GM21576 (cell line): Measurements from ENCODE around the gene SLC9A3.

Experiments used
- ATAC-seq: cut with Tn5 transposase; IDR thresholded peaks from one replicate; pipeline ENCODE4 v1.9.1; 2021; ENCODE audit warnings: mild to moderate bottlenecking, moderate library complexity; ENCODE audit not compliant: unreplicated experiment

Gene SLC9A3

DNA sequence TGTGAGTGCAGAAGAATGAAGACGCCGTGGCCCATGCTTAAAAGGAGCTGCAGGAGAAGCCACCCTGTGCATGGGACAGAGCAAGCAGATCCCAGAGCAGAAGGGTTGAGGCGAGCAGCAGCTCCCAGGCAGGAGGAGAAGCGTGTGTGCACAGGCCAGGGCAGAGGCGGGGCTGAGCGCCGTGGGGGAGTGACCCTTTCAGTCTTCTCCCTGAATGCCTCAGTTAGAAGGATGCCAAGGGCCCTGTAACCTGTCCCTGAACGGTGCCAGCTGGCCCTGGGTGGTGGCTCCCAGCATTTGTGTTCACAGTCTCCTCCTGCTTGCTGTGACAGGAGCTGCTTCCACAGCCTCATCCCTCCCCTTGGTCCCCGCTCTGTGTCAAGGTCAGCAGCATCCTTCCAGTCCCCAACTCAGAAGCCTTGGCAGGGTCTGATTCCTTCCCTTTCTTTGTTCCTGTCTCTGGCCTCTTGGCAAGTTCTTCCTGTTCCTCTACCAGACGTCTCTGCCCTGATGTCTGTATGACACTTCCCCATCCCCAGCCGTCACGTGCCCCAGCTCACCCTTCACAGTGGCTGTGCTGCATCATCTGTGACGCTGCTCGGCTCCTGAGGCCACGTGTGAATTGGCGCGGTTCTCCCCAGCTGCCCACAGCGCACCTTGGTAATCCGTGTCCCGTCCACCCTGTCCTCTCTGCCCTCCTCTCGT lies 76.0 kb downstream of the SLC9A3 start:
- no peak for ATAC-seq

DNA sequence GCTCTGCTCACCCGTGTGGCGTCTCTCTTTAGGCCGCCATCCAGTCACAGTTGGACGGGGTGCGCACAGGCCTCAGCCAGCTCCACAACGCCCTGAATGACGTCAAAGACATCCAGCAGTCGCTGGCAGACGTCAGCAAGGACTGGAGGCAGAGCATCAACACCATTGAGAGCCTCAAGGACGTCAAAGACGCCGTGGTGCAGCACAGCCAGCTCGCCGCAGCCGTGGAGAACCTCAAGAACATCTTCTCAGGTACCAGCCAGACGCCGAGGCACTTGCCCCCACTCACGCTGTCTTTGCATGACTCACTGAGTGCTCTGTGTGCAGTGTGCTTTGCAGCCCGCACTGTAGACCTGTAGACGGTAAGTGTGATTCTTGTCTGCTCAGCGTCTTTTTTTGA lies 76.7 kb downstream of the SLC9A3 start:
- no peak for ATAC-seq

DNA sequence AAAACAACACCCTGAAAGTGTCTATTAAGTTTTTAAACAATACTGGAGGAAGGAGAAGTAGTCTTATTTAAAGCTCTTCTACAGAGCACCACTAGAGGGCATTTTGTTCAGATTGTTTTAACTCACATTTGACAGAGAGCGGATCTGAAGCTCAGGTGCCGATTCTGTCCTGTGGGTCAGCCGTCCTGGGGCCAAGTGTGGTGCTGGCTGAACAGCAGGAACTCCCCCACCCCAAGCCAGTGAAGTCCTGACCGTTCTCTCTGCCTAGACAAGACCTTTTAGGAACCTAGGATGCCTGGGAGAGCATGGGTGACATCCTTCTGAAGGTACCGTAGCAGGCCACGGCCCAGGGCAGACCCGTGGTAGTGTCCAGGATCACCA lies 77.4 kb downstream of the SLC9A3 start:
- no peak for ATAC-seq

DNA sequence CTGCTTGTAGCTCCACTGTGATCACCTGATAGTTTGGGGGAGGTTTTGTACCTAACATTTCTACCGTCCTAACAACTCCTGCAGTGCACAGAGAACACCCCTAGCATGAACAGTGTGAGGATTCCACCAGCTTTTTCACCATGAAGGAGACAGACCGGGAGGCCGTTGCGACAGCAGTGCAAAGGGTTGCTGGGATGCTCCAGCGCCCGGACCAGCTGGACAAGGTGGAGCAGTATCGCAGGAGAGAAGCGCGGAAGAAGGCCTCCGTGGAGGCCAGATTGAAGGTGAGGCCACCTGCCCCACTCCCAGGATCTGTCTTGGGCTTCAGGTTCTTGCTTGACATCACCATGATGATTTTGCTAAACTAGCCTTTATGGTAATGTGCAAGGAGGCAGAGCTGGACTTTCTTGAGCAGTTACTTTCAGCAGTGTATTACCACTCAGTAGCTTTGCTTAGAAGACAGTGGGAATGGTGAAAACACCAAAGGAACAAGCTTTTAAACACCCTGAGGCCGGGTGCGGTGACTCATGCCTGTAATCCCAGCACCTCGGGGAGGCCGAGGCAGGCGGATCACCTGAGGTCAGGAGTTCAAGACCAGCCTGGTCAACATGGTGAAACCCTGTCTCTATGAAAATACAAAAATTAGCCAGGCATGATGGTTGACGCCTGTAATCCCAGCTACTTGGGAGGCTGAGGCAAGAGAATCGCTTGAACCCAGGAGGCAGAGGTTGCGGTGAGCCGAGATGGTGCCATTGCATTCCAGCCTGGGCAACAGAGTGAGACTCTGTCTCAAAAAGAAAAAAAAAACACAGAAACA lies 78.0 kb downstream of the SLC9A3 start:
- no peak for ATAC-seq

DNA sequence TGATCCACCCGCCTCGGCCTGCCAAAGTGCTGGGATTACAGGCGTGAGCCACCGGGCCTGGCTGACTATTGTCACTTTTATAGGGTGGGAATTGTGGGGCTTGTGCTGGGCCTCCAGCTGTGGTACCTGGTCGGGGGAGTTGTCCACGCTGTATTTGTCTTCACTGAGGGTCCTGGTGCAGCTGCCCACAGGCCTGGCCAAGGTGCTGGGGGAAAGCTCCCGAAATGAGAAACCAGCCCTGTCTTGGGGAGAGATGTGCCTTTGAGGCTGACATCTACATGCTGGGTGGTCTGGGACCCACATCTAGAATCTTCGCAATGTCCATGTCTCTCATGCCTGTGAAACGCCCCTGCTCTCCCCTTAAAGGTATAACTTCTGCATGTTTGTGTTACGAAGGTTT lies 78.7 kb downstream of the SLC9A3 start:
- ATAC-seq = no peak

DNA sequence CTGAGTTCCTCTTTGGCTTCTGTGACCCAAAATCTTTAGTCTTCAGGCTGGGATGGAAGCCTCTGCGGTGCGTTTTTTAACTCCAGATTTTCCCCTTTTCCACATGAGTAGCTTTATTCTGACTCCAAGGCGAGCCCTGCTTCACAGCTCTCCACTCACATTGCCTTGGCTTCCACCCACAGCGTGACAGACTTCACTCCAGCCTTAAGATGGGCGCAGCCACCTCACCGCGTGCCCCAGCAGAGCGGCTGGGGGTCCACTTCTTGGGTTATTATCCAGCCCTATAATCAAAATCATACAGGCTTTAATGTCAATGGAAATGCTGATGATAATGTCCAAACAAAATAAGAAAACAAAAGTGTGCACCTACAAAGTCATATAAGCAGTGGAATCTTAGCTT lies 80.0 kb downstream of the SLC9A3 start:
- no peak for ATAC-seq

DNA sequence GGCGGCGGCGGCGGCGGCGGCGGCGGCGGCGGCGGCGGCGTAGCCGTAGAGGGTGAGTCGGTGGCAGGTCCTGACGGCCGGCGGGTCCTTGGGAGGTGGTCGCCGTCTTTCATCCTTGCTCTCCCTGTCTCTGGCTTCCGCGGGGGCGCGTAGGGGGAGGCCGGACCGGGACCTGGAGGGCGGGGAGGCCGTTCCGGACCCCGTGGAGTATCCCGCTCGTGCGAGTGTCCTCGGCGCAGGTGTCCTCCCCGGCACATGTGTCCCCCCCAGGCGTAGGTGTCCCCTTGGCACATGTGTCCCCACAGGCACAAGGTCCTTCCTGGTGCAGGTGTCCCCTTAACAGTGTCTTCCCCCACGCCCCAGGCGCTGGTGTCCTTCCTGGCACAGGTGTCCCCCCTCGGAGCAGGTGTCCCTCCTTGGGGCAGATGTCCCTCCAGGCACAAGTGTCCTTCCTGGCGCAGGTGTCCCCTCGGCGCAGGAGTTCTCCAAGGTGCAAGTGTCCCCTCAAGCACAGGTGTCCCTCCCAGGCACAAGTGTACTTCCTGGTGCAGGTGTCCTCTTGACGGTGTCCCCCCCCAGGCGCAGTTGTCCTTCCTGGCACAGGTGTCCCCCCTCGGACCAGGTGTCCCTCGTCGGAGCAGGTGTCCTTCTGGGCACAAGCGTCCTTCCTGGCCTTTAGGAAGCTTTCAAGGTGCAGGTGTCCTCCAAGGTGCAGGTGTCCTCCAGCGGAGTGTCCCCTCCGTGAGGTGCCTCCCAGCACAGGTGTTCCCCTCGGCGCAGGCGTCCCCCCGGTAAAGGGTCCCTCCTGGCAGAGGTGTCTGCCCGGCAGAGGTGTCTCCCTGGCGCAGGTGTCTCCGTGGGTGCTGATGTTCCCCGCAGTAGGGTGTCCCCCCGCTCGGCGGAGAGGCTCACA lies 80.8 kb downstream of the SLC9A3 start:
- ATAC-seq = peak; percentile 18

DNA sequence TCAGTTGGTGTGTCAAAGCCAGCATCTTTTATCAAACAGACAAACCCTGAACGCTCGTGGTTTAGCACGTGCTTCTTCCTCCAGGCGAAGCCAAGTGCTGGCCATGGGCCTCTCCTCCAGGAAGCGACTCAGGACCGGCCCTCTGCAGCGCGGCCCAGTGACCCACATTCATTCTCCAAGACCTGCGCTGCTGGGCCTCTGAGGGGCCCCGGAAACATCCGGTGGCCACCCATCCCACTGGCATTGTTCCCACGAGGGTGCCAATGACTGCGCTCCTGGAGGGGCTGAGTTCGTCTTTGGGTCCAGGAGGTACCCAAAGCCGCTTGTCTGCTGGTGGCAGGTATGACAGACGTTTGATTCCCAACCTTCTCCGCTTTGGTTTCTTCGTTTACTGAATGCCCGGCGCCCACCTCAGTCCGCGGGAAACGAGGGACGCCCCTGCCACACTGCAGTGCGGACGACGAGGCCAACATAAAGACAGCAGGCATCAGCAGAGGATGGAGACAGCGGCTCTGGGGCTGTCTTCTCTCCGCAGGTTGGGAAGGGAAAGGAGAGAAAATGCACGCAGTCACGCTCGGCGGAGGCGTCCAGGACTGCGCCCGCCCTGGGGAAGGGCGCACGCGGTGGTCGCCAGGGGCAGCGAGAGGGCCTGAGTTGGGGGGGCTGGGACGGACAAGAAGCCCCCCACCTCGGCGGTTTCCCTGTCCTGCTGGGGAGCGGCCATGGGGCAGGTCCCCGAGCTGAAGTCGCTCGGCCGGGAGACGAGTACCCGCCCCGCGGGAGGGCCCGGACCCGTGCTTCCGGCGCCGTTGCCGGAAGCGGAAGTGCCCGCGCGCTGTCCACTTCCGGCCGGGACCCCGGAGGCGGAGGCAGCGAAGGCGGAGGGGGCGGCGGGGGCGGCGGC lies 81.7 kb downstream of the SLC9A3 start, which contains the start of gene EXOC3:
Gene EXOC3, plus strand, starts transcription at position 842 of the 904 bp plus-strand sequence. CDS start 3,030 bp downstream, outside the sequence.
- ATAC-seq = peak; percentile 76

DNA sequence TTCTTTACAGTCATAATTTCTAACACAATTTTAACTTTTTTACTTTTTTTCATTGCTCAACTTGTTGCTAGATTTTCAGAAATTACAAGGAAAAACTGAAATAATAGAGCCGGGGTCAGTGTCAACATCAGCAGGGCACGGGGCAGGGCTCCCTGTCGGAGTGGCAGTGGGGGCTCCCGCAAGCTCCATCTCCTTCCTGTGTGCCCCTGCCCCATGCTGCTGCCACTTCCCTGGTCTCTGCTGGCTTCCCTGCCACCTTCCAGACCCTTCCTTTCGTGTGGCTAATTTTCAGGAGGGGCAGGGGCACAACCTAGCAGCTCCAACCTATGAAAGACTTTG lies 82.3 kb downstream of the SLC9A3 start:
- ATAC-seq = no peak

DNA sequence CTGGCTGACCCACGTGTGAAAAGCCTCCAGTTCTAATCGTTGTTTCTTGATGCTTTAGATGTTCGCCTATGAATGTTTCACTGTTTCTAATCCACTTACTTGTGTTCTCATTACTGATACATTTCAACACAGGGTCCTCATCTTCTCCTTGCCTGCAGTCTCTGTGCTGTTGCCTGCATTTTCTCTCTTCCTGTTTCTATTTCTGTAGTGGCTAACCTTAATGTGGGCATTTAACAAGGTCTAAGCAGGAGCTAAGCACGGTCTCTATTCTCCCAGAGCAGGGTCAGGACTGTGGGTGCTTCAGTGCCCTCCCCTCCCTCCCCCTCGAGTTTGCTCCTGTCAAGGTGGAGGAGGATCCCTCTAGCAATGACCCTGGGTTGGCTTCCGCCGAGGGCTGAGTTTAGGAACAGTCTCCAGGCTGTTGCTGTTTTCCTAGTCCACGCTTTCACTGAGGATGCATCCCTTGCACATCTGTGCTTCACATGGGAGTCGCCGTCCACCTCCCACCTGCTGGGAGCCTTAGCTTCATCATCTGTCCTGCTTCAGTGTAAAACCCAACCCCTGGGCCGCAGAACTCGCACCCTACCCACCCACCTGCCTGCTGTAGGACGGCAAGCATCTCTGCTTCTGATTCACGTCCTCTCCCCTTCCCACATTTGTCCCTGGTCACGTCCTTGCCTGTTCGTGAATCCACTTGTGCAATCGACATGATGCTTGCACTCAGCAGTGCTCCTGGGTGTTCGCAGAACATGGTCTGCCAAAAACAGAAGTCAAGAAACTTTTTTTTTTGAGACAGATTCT lies 83.6 kb downstream of the SLC9A3 start:
- ATAC-seq = no peak

DNA sequence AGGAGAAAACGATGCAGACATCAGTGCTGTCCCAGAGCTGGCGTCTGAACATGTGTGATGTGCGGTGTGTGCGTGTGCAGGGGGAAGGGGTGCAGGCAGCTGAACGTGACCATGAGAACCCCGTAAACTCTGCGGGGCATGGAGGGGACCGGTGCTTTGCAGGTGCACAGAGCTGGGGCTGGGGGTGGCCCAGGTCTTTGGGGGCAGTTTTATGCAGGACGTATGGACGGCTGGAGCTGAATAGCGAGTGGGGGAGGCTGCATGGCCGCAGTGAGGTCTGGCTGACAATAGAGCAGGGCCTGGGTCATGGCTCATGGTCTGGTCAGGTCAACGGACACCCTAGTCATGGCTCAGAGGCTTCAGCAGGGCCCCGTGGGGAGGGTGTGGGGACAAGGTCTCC lies 84.6 kb downstream of the SLC9A3 start:
- no peak for ATAC-seq

DNA sequence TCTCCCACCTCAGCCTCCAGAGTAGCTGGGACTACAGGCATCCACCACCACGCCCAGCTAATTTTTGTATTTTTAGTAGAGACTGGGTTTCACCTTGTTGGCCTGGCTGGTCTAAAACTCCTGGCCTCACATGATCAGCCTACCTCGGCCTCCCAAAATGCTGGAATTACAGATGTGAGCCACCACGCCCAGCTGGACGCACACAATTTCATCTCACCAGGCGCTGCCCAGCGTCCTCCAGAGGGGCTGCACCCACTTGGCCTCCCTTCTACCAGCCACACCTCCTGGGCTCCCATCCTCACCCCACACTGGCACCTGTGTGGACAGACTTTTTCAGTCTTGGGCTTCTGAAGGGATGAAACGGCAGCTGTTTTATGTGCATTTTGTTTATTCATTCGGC lies 85.1 kb downstream of the SLC9A3 start:
- no peak for ATAC-seq

DNA sequence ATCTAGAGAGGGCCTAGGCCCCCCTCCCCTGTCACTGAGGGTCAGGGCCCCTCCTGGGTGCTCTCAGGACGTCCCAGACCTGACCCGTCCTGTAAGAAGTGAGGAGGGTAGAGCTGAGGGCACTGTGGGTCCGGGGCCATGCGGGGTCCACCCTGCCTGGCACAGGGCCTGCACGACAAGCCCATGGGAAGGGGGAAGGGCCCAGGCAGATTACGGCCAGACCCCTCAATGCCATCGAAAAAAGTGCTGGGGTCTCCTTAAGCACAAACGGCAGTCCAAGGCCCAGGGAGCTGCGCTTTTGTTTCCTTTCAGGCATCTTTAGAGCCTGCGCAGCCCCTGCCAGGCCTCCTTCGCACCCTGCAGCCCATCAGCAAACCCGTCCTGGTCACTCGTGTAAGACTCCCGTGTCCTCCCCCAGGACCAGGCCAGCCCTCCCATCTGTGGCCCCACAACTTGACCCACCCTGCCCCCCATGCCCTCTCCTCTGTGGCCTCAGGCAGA lies 85.7 kb downstream of the SLC9A3 start:
- no peak for ATAC-seq

DNA sequence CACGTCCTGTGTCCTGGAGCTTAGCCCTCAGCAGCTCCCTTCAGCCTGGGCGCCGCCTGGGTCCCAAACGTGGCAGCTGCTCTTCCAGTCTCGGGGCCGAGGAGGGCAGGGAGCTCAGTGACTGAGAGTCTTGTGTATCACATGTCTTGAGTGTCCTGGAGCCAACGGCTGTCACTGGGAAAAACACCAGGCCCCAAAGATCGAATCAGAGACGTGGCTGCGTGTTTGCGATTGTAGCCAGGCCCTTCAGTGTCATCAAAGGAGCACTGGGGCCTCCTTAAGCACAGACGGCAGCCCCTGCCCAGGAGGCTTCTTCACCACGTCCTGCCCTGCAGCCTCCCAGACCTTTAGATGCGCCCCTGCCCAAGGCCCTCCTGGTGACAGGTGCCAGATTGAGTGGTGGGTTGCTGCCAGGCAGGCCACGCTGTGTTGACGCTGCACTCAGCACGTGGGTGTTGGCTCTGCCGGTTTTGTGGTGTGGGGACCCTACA lies 86.9 kb downstream of the SLC9A3 start:
- ATAC-seq = no peak

DNA sequence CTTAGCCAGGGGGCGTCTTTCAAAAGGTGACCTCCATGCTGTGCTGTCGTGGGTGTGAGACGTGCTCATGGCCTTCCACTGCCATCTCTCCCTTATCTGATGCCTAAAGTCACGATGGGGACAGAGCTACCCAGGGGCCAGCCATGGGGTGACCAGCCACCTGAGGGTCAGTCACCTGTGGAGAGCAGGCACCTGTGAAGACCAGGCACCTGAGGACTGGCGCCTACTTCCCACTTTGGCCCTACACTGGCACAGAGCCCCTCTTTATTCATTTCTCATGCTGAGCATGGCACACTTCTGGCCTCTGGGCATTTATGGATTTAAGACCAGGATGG lies 87.6 kb downstream of the SLC9A3 start:
- no peak for ATAC-seq

DNA sequence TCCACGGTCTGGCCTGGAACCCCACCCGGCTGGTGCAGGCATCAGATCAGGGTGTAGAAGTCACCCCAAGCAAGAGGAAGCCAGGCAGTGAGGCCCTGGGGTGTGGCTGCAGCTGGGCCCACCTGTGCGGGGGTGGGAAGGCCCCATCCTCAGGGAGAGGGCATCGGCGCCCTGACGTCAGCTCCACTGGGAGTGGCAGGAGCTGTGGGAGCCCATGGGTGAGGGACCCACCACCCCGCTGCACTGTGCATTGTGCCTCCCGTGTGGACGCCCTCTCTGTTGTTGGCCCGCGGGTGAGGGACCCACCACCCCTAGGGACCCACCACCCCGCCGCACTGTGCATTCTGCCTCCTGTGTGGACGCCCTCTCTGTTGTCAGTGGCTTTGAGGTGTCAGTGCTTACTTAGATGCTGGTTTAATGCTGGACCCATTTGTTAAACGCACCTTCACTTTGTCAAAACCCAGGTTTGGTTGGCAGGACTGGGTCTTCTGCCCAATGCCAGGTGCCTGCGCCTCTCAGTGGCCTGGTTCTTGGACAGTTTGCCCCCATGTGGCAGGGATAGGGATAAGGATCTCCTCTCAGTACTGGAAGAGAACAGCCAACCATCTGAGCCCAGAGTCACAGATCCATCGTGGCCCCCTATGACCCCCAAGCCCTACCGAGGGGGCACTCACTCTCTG lies 88.1 kb downstream of the SLC9A3 start:
- ATAC-seq = no peak

DNA sequence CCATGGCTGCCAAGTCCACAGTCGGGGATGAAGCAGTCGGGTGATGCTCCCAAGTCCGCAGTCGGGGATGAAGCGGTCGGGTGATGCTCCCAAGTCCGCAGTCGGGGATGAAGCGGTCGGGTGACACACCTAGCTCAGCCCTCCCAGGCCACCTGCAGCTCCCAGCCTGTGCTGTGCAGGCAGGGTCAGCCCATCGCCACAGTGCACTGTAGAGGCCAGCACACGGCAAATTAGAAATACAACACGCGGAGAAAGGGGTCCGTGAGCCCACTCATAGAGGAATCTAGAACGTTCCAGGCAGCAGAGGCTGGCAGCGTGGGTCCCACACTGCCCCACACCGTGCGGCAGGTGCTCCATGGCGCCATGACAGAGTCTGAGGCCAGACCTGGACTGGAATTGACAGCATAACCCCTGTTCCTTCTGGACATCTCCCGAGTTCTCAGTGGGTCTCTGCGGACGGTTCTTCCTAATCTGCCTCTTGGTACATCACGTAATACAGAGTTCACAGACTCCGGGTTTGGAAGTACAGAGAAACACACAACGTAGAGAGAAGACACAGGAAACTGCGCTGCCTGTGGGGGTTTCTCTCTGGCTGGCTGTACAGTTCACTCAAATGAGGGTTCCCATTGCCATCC lies 89.0 kb downstream of the SLC9A3 start:
- ATAC-seq = no peak

DNA sequence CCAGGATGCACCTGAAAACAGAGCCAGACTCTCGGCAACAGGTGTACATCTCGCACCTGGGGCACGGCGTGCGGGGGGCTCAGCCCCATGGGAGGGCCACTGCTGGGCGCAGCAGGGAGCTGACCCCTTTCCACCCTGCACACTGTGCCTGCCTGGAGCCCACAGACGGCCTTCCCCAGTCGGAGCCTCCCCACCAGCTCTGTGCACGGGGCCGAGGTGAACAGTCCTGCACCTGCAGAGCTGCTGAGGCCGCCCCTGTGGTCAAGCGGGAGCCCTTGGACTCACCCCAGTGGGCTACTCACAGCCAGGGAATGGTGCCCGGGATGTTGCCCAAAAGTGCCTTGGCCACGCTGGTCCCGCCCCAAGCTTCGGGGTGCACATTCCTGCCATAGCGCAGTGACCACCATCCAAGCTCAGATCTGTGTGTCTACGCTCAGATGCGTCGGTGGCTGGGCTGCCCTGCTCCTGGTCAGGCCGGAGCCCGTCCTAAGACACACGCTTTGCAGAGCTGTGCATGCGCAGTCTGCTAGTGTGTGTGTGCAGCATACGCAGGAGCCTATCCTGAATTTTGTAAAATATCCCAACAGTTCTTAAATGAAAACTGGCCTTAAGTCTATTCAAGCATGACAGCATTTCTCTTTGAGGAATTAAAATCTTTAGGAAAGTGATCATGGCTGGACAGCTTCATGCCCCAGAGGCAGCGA lies 89.7 kb downstream of the SLC9A3 start:
- no peak for ATAC-seq
